22Rv1 (cell line): ENCODE data around the gene CEBPA.

Experiments
- CTCF ChIP-seq: fragments of 450-650 bp; IDR thresholded peaks from 2 replicates; pipeline ENCODE4 v1.5.1; 2017; ENCODE audit warnings: mild to moderate bottlenecking
- ZFX ChIP-seq: fragments of 450-650 bp; IDR thresholded peaks from 2 replicates; pipeline ENCODE4 v1.6.1; 2017; ENCODE audit warnings: antibody characterized with exemption, borderline replicate concordance

- TF ChIP-seq CTCF (no peak), ZFX (no peak)
Measured at GRCh38 chr19:33279430-33280350, 22.6 kb downstream of the CEBPA start.
